Measurements from ENCODE around the gene TXNIP. TPM values are rescaled to one million over a fixed set of nuclear protein-coding genes. Genes with fewer than 3 reads are reported as not detected.
A peak's percentile ranks its signal among the peaks of the same experiment; 100 is the strongest.

The TXNIP gene
- total and polyA plus RNA-seq, 8 donors = 105 to 491 (median 255) TPM

GRCh38 chr1:145985502-145986439 is 10.6 kb downstream of the TXNIP start:
- peak overlapping the region; percentile 40 to 84 (median 60) for H3K27ac ChIP-seq
- H3K9me3 ChIP-seq = no peaks in the 10 kb centered on the region
- WGBS, 2 donors = 33 to 40% methylated on average over 14 to 15 of the region's 15 CpGs
- H3K4me3 ChIP-seq = peak overlapping the region in 1 of 4 donors; percentile 12
- no peak for TF ChIP-seq CTCF (IDR thresholded peaks at IDR 0.05)
- FAIRE-seq (no peak), DNase-seq (peak in 4 of 6 donors; percentile 53 to 66 (median 60)), ATAC-seq (peak; percentile 11 to 57 (median 51))
- H3K36me3 ChIP-seq = no peaks in the 10 kb centered on the region
- H3K4me1 ChIP-seq = peaks cover 38 to 57% (median 54%) of the 10 kb centered on the region in 3 donors
- intact Hi-C loops (cut with DNase I) = no loop called here
- no peaks in the 10 kb centered on the region for H3K27me3 ChIP-seq

GRCh38 chr1:145985129-145985501 is 11.3 kb downstream of the TXNIP start:
- FAIRE-seq = no peak
- Histone ChIP-seq H3K4me1 (peaks cover 40 to 61% (median 57%) of the 10 kb centered on the region in 3 donors), H3K27me3 (no peaks in the 10 kb centered on the region), H3K27ac (peak overlapping the region; percentile 40 to 84 (median 60)), H3K9me3 (no peaks in the 10 kb centered on the region), H3K4me3 (peak overlapping the region in 1 of 4 donors; percentile 12), H3K36me3 (no peaks in the 10 kb centered on the region)
- intact Hi-C loops (cut with DNase I) = no loop called here
- TF ChIP-seq CTCF (IDR thresholded peaks at IDR 0.05) = no peak
- WGBS, 2 donors = 42 to 48% methylated on average over 2 of the region's 2 CpGs
- peak in 2 of 6 donors; percentile 33 to 49 for DNase-seq
- peak in 2 of 4 donors; percentile 0 to 13 for ATAC-seq

GRCh38 chr1:145983960-145984830 is 12.2 kb downstream of the TXNIP start:
- Histone ChIP-seq H3K27ac (peak overlapping the region in 3 of 4 donors; percentile 40 to 92 (median 84)), H3K4me3 (no peak overlapping the region), H3K4me1 (peaks cover 45 to 66% (median 59%) of the 10 kb centered on the region in 3 donors), H3K27me3 (no peaks in the 10 kb centered on the region), H3K36me3 (no peaks in the 10 kb centered on the region), H3K9me3 (no peaks in the 10 kb centered on the region)
- intact Hi-C loops (cut with DNase I) = no loop called here
- no peak for DNase-seq
- 82 to 83% methylated on average over 12 of the region's 12 CpGs for WGBS, 2 donors
- no peak for ATAC-seq
- no peak for TF ChIP-seq CTCF (IDR thresholded peaks at IDR 0.05)
- FAIRE-seq = no peak

GRCh38 chr1:145983206-145983675 is 13.1 kb downstream of the TXNIP start:
- peak; percentile 64 to 90 (median 78) for DNase-seq
- intact Hi-C loops (cut with DNase I) = no loop called here
- Histone ChIP-seq H3K27me3 (no peaks in the 10 kb centered on the region), H3K4me1 (peaks cover 55 to 76% (median 67%) of the 10 kb centered on the region in 3 donors), H3K9me3 (no peaks in the 10 kb centered on the region), H3K4me3 (no peak overlapping the region), H3K36me3 (no peaks in the 10 kb centered on the region), H3K27ac (peak overlapping the region in 3 of 4 donors; percentile 65 to 92 (median 84))
- 11 to 13% methylated on average over 1 of the region's 1 CpG for WGBS, 2 donors
- TF ChIP-seq CTCF (IDR thresholded peaks at IDR 0.05) = no peak
- no peak for FAIRE-seq
- peak; percentile 39 to 72 (median 60) for ATAC-seq
